GM23338 (cell line): ENCODE data around the gene AGXT. TPM values are rescaled to one million over a fixed set of nuclear protein-coding genes. Genes with fewer than 3 reads are reported as not detected.

ENCODE experiments used
- ATAC-seq: fragments of 200-7000 bp; cut with Tn5 transposase; 3 replicates; pipeline ENCODE4 v1.9.1; 2020
- DNase-seq: peaks from one replicate; pipeline ENCODE4 v3.0.0-alpha.2; 2015; ENCODE audit warnings: low spot score
- H2AFZ ChIP-seq: fragments of 200-600 bp; sonication (generic); 2 replicates; pipeline ENCODE4 v1.8.0; 2016; ENCODE audit warnings: antibody characterized with exemption, mild to moderate bottlenecking, moderate library complexity
- H3F3A ChIP-seq: fragments of 200-600 bp; sonication (generic); replicated peaks from 2 replicates; pipeline ENCODE4 v1.8.0; 2017; ENCODE audit warnings: antibody characterized with exemption, mixed run types, low read depth
- H3K27ac ChIP-seq: fragments of 200-600 bp; sonication (generic); 2 replicates; pipeline ENCODE4 v1.6.1; 2016; ENCODE audit warnings: low read depth
- H3K27me3 ChIP-seq: fragments of 200-600 bp; sonication (generic); 2 replicates; pipeline ENCODE4 v1.8.0; 2016; ENCODE audit warnings: mild to moderate bottlenecking, mixed run types, moderate library complexity; ENCODE audit not compliant: insufficient read depth
- H3K36me3 ChIP-seq: fragments of 200-600 bp; sonication (generic); 2 replicates; pipeline ENCODE4 v1.8.0; 2016; ENCODE audit warnings: mild to moderate bottlenecking; ENCODE audit not compliant: insufficient read depth
- H3K4me1 ChIP-seq: fragments of 200-600 bp; sonication (generic); 2 replicates; pipeline ENCODE4 v1.8.0; 2016; ENCODE audit warnings: mild to moderate bottlenecking, moderate library complexity; ENCODE audit not compliant: insufficient read depth
- H3K4me2 ChIP-seq: fragments of 200-600 bp; sonication (generic); 2 replicates; pipeline ENCODE4 v1.7.1; 2017; ENCODE audit warnings: mixed run types
- H3K4me3 ChIP-seq: fragments of 200-600 bp; sonication (generic); 2 replicates; pipeline ENCODE4 v1.6.1; 2016; ENCODE audit warnings: mixed run types
- H3K79me2 ChIP-seq: fragments of 200-600 bp; sonication (generic); replicated peaks from 2 replicates; pipeline ENCODE4 v1.8.0; 2017; ENCODE audit warnings: mild to moderate bottlenecking; ENCODE audit not compliant: insufficient read depth
- H3K9me2 ChIP-seq: fragments of 200-600 bp; sonication (generic); 2 replicates; pipeline ENCODE4 v1.8.0; 2017; ENCODE audit not compliant: insufficient read depth
- H4K20me1 ChIP-seq: fragments of 200-600 bp; sonication (generic); replicated peaks from 2 replicates; pipeline ENCODE4 v1.8.0; 2017; ENCODE audit warnings: mild to moderate bottlenecking; ENCODE audit not compliant: insufficient read depth
- H3K27ac Mint-ChIP-seq: 2 replicates; pipeline ENCODE4 v1.8.0; 2020; ENCODE audit warnings: inconsistent platforms, mild to moderate bottlenecking, moderate library complexity, mixed read lengths
- H3K27me3 Mint-ChIP-seq: 3 replicates; pipeline ENCODE4 v1.8.0; 2022; ENCODE audit warnings: low read depth, mild to moderate bottlenecking, moderate library complexity, mixed read lengths, inconsistent platforms; ENCODE audit not compliant: insufficient read depth, poor library complexity
- H3K36me3 Mint-ChIP-seq: 3 replicates; pipeline ENCODE4 v1.8.0; 2021; ENCODE audit warnings: low read depth, mild to moderate bottlenecking, inconsistent platforms, moderate library complexity, mixed read lengths
- H3K4me1 Mint-ChIP-seq: 3 replicates; pipeline ENCODE4 v1.8.0; 2020; ENCODE audit warnings: mild to moderate bottlenecking, inconsistent platforms, mixed read lengths
- H3K4me3 Mint-ChIP-seq: 3 replicates; pipeline ENCODE4 v1.8.0; 2021; ENCODE audit warnings: moderate library complexity, mild to moderate bottlenecking, inconsistent platforms, mixed read lengths
- H3K9me3 Mint-ChIP-seq: 3 replicates; pipeline ENCODE4 v1.8.0; 2020; ENCODE audit warnings: moderate library complexity, mild to moderate bottlenecking, inconsistent platforms, mixed read lengths
- polyA plus RNA-seq: library from polyadenylated mRNA; unstranded; fragments of >200 nt; fragmentation: Nextera tagmentation; extraction: Ambion mirVana; gene quantifications from 2 replicates; pipeline ENCODE4 v1.2.1, GENCODE V29; 2016
- total RNA-seq: library from RNA; depleted of rRNA; stranded (reverse); fragments of >200 nt; shearing (Covaris generic); gene quantifications from 2 replicates; pipeline ENCODE4 v1.2.3, GENCODE V29; 2014
- TF ChIP-seq, protein P1 (sequence below), 2 experiments: fragments of 200-600 bp in 1 of 2; sonication (generic) in 1 of 2; conservative IDR thresholded peaks; 2 replicates each; pipeline versions ENCODE4 v1.5.1 to v1.6.1; 2016 to 2017; ENCODE audit warnings: antibody characterized with exemption in 2 of 2, low read depth in 2 of 2, mild to moderate bottlenecking in 2 of 2, moderate library complexity in 1 of 2
- TF ChIP-seq, protein P2 (sequence below): fragments of 250-450 bp; sonication (Bioruptor Pico); IDR thresholded peaks from 2 replicates; pipeline ENCODE4 v1.5.0; 2020; ENCODE audit warnings: mild to moderate bottlenecking, moderate library complexity

AGXT gene
- total and polyA plus RNA-seq, 2 experiments from 2014 or later: not detected

DNA sequence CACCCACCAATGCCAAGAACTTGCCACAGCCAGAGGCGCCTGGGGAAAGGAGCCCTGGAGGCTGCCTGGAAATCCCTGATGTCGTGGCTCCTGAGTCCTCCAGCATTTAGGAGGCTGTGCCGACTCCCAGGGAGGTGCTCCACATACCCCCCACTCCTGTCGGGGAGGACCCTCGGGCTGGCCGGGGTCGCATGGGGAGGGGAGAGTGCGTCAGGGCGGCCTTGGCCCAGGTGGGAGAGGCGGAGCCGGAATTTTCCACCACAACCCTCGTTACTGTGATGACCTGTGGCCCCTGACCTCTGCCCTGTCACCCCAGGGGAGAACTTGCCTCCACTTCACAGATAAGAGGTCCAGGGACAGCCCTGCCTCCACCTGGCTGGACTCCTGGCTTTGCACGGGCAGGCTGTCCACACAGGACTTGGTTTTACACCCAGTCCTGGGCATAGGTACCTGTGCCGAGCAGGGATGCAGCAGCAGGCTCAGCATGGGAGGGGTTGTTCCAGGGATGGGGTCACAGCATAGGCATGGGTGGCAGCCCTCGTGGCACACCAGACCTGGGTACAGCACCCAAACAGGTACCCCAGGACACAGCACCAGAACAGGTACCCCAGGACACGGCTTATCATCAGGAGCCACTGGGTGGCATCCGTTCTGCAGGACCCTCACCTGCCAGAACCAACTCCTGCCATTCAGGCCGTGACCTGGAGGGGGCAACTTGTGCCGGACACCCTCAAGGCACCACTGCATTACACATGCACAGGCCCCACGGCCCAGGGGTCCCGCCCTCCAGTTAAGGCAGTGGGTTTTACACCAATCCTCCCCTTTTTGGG lies 12.3 kb upstream of the AGXT start:
- Mint-ChIP-seq H3K27me3 (peaks cover 11% of the 10 kb centered on the region), H3K27ac (no peak overlapping the region), H3K4me1 (peaks cover 2% of the 10 kb centered on the region; the same call in 1 of the 3 replicates), H3K4me3 (no peak overlapping the region), H3K36me3 (no peaks in the 10 kb centered on the region), H3K9me3 (peaks cover 5% of the 10 kb centered on the region)
- ATAC-seq: peak; percentile 97
- no peaks in the 10 kb centered on the region for H3K4me1 ChIP-seq
- TF ChIP-seq, protein P1, sequence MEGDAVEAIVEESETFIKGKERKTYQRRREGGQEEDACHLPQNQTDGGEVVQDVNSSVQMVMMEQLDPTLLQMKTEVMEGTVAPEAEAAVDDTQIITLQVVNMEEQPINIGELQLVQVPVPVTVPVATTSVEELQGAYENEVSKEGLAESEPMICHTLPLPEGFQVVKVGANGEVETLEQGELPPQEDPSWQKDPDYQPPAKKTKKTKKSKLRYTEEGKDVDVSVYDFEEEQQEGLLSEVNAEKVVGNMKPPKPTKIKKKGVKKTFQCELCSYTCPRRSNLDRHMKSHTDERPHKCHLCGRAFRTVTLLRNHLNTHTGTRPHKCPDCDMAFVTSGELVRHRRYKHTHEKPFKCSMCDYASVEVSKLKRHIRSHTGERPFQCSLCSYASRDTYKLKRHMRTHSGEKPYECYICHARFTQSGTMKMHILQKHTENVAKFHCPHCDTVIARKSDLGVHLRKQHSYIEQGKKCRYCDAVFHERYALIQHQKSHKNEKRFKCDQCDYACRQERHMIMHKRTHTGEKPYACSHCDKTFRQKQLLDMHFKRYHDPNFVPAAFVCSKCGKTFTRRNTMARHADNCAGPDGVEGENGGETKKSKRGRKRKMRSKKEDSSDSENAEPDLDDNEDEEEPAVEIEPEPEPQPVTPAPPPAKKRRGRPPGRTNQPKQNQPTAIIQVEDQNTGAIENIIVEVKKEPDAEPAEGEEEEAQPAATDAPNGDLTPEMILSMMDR (conservative IDR thresholded peaks at IDR 0.05; ENCODE audit: low read depth in 2 of 2): peak; percentile 48 to 75
- TF ChIP-seq, protein P2, sequence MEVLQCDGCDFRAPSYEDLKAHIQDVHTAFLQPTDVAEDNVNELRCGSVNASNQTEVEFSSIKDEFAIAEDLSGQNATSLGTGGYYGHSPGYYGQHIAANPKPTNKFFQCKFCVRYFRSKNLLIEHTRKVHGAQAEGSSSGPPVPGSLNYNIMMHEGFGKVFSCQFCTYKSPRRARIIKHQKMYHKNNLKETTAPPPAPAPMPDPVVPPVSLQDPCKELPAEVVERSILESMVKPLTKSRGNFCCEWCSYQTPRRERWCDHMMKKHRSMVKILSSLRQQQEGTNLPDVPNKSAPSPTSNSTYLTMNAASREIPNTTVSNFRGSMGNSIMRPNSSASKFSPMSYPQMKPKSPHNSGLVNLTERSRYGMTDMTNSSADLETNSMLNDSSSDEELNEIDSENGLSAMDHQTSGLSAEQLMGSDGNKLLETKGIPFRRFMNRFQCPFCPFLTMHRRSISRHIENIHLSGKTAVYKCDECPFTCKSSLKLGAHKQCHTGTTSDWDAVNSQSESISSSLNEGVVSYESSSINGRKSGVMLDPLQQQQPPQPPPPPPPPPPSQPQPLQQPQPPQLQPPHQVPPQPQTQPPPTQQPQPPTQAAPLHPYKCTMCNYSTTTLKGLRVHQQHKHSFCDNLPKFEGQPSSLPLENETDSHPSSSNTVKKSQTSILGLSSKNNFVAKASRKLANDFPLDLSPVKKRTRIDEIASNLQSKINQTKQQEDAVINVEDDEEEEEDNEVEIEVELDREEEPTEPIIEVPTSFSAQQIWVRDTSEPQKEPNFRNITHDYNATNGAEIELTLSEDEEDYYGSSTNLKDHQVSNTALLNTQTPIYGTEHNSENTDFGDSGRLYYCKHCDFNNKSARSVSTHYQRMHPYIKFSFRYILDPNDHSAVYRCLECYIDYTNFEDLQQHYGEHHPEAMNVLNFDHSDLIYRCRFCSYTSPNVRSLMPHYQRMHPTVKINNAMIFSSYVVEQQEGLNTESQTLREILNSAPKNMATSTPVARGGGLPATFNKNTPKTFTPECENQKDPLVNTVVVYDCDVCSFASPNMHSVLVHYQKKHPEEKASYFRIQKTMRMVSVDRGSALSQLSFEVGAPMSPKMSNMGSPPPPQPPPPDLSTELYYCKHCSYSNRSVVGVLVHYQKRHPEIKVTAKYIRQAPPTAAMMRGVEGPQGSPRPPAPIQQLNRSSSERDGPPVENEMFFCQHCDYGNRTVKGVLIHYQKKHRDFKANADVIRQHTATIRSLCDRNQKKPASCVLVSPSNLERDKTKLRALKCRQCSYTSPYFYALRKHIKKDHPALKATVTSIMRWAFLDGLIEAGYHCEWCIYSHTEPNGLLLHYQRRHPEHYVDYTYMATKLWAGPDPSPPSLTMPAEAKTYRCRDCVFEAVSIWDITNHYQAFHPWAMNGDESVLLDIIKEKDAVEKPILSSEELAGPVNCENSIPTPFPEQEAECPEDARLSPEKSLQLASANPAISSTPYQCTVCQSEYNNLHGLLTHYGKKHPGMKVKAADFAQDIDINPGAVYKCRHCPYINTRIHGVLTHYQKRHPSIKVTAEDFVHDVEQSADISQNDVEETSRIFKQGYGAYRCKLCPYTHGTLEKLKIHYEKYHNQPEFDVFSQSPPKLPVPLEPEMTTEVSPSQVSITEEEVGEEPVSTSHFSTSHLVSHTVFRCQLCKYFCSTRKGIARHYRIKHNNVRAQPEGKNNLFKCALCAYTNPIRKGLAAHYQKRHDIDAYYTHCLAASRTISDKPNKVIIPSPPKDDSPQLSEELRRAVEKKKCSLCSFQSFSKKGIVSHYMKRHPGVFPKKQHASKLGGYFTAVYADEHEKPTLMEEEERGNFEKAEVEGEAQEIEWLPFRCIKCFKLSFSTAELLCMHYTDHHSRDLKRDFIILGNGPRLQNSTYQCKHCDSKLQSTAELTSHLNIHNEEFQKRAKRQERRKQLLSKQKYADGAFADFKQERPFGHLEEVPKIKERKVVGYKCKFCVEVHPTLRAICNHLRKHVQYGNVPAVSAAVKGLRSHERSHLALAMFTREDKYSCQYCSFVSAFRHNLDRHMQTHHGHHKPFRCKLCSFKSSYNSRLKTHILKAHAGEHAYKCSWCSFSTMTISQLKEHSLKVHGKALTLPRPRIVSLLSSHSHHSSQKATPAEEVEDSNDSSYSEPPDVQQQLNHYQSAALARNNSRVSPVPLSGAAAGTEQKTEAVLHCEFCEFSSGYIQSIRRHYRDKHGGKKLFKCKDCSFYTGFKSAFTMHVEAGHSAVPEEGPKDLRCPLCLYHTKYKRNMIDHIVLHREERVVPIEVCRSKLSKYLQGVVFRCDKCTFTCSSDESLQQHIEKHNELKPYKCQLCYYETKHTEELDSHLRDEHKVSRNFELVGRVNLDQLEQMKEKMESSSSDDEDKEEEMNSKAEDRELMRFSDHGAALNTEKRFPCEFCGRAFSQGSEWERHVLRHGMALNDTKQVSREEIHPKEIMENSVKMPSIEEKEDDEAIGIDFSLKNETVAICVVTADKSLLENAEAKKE (CRISPR knock-in tag): no peak
- H3K9me2 ChIP-seq: no peaks in the 10 kb centered on the region
- H3K4me3 ChIP-seq: no peak overlapping the region
- peak; percentile 73 for DNase-seq
- no peaks in the 10 kb centered on the region for H3K27me3 ChIP-seq
- no peak overlapping the region for H2AFZ ChIP-seq
- no peak overlapping the region for H3K27ac ChIP-seq
- H3K79me2 ChIP-seq: no peaks in the 10 kb centered on the region
- no peaks in the 10 kb centered on the region for H4K20me1 ChIP-seq
- no peaks in the 10 kb centered on the region for H3F3A ChIP-seq
- no peak overlapping the region for H3K4me2 ChIP-seq
- no peaks in the 10 kb centered on the region for H3K36me3 ChIP-seq
